ENCODE results near the gene PLEKHG3.

Gene PLEKHG3

DNA sequence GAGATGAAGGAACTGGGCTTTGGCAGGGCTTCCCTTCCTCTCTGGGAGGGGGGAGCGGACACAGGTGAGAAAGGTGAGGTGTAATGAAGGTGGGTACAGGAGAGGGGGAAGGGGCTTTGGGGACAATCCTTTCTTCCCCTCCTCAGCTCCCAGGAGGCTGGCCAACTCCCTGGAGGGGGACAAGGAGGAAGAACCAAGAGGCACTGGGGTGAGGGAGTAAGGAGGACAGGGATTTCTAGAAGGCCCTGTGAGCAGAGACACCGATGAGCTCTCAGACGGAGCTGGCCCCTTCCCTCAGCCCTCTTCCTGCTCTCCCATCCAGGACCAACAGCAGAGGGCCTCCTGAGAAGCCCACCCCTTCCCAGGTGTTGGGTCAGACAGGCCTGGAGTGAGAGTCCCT is 53.4 kb downstream of the PLEKHG3 start:
- H3K4me3 ChIP-seq (ENCODE audit: low read length): no peak overlapping the region
- DNase-seq (ENCODE audit: low read depth, low spot score): no peak

DNA sequence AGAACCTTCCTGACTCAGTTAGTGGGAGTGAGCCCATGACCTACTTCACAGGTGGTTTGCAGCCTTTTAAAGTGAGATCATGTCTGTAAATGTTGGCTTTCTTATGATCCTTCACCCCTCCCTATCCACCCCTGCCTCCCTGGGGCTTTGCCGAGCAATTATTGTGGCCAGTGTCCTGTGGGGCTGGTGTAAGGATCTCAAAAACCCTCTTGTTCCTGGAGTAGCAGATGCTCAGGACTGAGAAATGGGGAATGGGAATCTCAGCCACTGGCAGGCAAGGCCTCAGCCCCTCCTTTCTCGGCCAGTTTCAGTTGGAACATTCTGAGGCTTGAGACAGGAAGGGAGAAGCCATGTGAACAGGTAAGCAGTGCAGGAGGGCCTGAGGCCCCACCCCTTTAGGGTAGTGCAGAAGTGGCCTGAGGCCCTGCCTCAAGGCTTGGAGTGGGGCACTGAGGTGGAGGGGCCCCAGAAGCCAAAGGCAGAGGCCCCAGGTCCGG is 53.8 kb downstream of the PLEKHG3 start:
- no peak for DNase-seq (ENCODE audit: low read depth, low spot score)
- no peak overlapping the region for H3K4me3 ChIP-seq (ENCODE audit: low read length)

DNA sequence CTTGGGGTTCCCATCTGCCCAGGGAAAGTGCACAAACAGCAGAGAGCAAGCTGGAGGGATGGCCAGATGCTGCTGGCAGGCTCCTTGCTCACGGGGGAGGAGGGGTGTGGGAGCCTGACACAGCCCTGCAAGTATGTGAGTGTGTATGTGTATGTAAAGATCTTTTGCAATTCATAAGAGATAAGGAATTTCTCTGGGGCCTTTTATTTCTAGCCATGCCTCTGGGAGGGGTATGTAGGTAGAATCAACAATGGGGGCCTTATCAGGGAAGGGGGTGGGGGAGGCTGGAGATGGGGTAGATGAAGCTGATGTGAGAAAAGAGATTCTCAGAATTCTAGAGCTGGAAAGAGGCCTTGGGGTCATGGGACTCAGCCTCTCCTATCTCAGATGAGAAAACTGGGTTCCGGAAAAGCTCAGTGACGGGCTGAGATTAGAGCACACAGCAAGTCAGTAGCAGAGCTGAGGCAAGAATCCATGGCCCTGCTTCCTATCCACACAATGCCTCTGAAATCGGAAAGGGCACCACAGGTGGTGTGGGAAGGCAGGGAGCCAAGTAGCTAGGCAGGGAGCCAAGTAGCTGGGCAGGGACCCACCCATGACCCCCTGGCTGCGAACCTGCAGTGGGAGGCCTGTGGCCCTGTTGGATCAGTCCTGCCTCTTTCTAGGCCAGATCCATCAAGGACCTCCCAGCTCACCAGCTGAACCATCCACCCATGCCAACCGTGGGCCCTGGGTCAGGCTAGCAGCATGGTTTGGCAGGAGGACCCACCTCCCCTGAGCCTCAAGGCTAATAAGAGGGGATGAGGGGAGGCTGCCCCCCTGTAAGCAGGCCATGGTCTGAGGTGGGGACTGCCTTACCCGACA is 54.7 kb downstream of the PLEKHG3 start:
- no peak overlapping the region for H3K4me3 ChIP-seq (ENCODE audit: low read length)
- no peak for DNase-seq (ENCODE audit: low read depth, low spot score)

- H3K4me3 ChIP-seq (ENCODE audit: low read length): no peak overlapping the region
- DNase-seq (ENCODE audit: low read depth, low spot score): no peak
Measured at GRCh38 chr14:64759555-64759938, 55.3 kb downstream of the PLEKHG3 start.

- H3K4me3 ChIP-seq (ENCODE audit: low read length): no peak overlapping the region
- peak; percentile 44 for DNase-seq (ENCODE audit: low read depth, low spot score)
Measured at GRCh38 chr14:64760146-64760755, 56.0 kb downstream of the PLEKHG3 start.

GRCh38 chr14:64760916-64761315 is 56.7 kb downstream of the PLEKHG3 start:
- no peak overlapping the region for H3K4me3 ChIP-seq (ENCODE audit: low read length)
- no peak for DNase-seq (ENCODE audit: low read depth, low spot score)

GRCh38 chr14:64761441-64762043 is 57.3 kb downstream of the PLEKHG3 start:
- no peak for DNase-seq (ENCODE audit: low read depth, low spot score)
- H3K4me3 ChIP-seq (ENCODE audit: low read length): no peak overlapping the region

- peak; percentile 41 for DNase-seq (ENCODE audit: low read depth, low spot score)
- no peak overlapping the region for H3K4me3 ChIP-seq (ENCODE audit: low read length)
Measured at GRCh38 chr14:64762044-64763034, 58.1 kb downstream of the PLEKHG3 start.

GRCh38 chr14:64763085-64763782 is 59.0 kb downstream of the PLEKHG3 start:
- H3K4me3 ChIP-seq (ENCODE audit: low read length): no peak overlapping the region
- no peak for DNase-seq (ENCODE audit: low read depth, low spot score)

DNA sequence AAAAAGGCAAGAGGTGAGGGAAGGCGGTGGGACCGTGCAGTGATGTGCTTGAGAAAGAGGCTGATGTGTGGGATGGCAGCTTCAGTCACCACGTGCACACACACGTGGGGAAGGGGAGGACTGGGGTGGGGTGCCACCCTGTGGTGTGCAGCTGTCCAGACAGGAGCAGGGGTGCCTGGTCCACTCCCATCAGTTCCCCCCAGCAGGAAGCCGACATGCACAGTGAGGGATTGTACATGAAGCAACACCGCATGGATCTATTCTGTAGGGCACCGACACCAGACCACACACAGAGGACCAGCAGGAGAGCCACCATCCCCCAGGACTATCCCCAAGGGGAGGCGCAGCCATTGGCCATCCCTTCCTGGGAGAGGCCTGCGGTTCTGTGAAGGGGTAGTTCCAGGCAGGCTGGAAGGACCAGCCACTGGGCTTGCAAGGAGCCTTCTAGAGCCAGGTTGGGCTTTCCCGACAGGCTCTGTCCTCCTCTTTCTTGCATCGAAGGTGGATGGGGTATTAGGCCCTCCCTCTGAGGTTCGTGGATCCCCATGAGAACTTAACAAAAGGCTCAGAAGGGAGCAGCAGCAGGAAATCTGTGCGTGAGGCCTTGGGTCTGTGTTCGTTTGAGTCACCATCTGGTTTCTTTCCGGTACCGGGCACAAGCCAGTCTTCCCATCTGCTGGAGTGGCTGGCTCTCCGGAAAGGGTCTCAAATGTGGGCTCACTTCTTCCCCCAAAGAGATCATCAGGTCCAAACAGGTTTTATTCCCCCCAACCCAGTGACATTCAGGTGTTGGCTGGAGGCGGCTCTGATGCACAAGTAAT is 59.8 kb downstream of the PLEKHG3 start:
- no peak for DNase-seq (ENCODE audit: low read depth, low spot score)

DNA sequence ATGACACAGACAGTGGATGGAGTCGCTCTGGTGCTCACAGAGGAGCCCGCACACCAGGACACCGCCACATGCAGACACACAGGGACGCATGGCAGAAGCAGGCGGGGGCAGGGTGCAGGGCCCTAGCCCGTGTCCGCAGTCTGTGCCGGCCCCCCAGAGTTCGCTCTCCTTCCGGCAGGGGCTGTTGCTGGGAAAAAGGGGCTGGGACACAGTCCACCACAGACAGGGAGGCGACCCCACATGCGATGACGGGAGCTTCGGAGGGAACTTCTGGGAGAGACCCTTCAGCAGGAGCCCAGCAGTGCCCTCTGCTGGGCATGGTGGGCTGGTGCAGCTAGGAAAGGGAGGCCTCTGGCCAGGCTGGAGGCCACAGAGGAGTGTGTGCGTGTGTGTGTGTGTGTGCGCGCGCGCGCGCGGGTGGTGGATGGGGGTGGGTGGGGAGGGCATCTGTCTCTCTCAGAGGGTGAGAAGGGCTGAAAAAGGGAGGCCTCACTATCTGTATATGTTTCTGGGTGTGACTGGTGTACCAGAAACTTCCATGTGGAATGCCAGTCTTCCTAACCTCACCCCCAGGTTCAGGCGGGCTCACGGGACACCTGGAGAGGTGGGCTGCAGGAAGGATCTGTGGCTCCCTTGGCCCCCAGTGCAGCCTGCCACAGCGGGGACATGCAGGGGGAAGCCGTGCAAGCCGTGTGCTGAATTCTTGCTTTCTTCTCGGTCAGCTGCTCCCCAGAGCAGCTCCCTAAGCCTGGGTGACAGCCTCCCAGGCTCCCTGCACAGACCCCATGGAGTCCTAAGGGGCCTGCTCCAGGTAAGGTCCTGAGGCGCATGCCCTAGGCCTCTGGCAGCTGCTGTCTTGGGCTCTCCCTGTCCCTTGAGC is 60.7 kb downstream of the PLEKHG3 start:
- peak; percentile 51 for DNase-seq (ENCODE audit: low read depth, low spot score)

More for the DNA sequence above, 59.8 kb downstream of the PLEKHG3 start:
- no peak overlapping the region for H3K4me3 ChIP-seq (ENCODE audit: low read length)

GRCh38 chr14:64765740-64766302 is 61.6 kb downstream of the PLEKHG3 start:
- no peak for DNase-seq (ENCODE audit: low read depth, low spot score)
- H3K4me3 ChIP-seq (ENCODE audit: low read length): no peak overlapping the region

More for the DNA sequence above, 60.7 kb downstream of the PLEKHG3 start:
- no peak overlapping the region for H3K4me3 ChIP-seq (ENCODE audit: low read length)

GRCh38 chr14:64766430-64767151 is 62.4 kb downstream of the PLEKHG3 start:
- no peak for DNase-seq (ENCODE audit: low read depth, low spot score)

DNA sequence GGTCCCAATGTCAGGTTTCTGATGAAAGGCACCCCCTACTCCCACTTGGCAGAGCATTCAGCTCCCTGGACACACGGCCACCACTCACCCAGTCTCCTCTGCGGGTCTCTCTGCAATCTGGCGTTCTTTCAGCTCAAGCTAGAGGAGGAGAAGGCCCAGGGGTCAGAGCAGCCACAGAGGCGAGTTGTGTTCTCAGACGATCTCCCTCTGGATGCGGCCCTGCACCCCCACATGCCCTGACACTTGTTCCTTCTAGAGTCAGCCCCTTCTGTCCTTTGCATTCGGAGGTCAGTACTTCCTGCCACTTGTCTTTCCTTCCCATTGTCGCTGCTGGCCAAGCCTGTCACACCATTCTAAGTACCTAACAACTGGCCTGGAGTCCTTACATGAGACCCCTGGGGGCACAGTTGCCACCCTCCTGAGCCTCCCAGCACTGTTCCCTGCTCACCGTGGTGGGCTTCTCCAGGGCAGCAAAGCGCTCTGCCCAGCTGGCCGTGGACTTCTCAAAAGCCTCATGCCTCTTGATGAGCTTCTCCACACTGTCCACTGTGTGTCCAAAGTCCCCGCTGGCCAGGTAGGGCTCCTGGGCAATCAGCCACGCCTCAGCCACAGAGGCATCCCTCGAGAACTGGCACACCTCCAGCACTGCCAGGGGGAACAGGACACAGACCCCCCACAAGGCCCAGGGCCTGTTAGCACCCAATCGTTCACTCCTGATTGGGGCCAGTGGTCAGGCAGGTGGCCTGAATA is 63.2 kb downstream of the PLEKHG3 start:
- DNase-seq (ENCODE audit: low read depth, low spot score): no peak
- H3K4me3 ChIP-seq (ENCODE audit: low read length): no peak overlapping the region

More at GRCh38 chr14:64766430-64767151, 62.4 kb downstream of the PLEKHG3 start:
- H3K4me3 ChIP-seq (ENCODE audit: low read length): no peak overlapping the region
